Sigmoid colon (tissue), 7 donors: Measurements from ENCODE around the gene FGGY. TPM values are rescaled to one million over a fixed set of nuclear protein-coding genes. Genes with fewer than 3 reads are reported as not detected.

Experiments used
- DNase-seq: peaks from one replicate; pipeline ENCODE4 v3.0.0-alpha.2; 2019
- H3K27ac ChIP-seq, 4 donors: fragments of 200-600 bp; sonication (generic); one replicate each; pipeline ENCODE4 v1.5.1; 2016 to 2019; ENCODE audit warnings: mild to moderate bottlenecking in 1 of 4
- H3K27me3 ChIP-seq, 3 donors: fragments of 200-600 bp; sonication (generic); one replicate each; pipeline ENCODE4 v1.5.1; 2019; ENCODE audit warnings: mild to moderate bottlenecking in 1 of 3
- H3K36me3 ChIP-seq, 4 donors: fragments of 200-600 bp; sonication (generic); one replicate each; pipeline ENCODE4 v1.5.1; 2016 to 2019
- H3K4me1 ChIP-seq, 4 donors: fragments of 200-600 bp; sonication (generic); one replicate each; pipeline ENCODE4 v1.5.1; 2017 to 2019
- H3K4me3 ChIP-seq, 4 donors: fragments of 200-600 bp; sonication (generic); one replicate each; pipeline ENCODE4 v1.5.1; 2017 to 2019; ENCODE audit warnings: mild to moderate bottlenecking in 2 of 4, moderate library complexity in 1 of 4
- H3K9me3 ChIP-seq, 4 donors: fragments of 200-600 bp in 3 of 4; sonication (generic) in 3 of 4; one replicate each; pipeline versions ENCODE4 v1.5.1 to v1.6.1; 2013 to 2019
- EP300 ChIP-seq, 4 donors: sonication (generic); formaldehyde crosslinking; IDR thresholded peaks; one replicate each; pipeline ENCODE4 v1.6.1; 2017; ENCODE audit warnings: antibody characterized with exemption in 4 of 4
- POLR2A ChIP-seq, 2 donors: fragments of 450-650 bp; IDR thresholded peaks; one replicate each; pipeline ENCODE4 v1.6.1; 2016; ENCODE audit warnings: antibody characterized with exemption in 2 of 2, mild to moderate bottlenecking in 2 of 2, moderate library complexity in 2 of 2
- POLR2AphosphoS5 ChIP-seq, 4 donors: sonication (generic); formaldehyde crosslinking; IDR thresholded peaks; one replicate each; pipeline ENCODE4 v1.6.1; 2017; ENCODE audit warnings: antibody characterized with exemption in 4 of 4
- WGBS, 2 donors: extraction: QIAGEN DNeasy Blood & Tissue Kit; methylation state at CpG; one replicate each; pipeline ENCODE4 v1.1.7; 2013; 5-methylcytosine and 5-hydroxymethylcytosine counted together
- intact Hi-C: fragments of 100-400 bp; cut with DNase I; formaldehyde crosslinking; loops from one replicate; pipeline ENCODE4 v1.15.1; 2023
- polyA plus RNA-seq, 3 donors: library from polyadenylated mRNA; stranded (reverse); fragments of 200-250 nt; gene quantifications; one replicate each; pipeline ENCODE4 v1.2.3, GENCODE V29; 2013
- total RNA-seq, 4 donors: library from RNA; depleted of rRNA; stranded (reverse); fragments of >200 nt; gene quantifications; one replicate each; pipeline ENCODE4 v1.1.0, GENCODE V29; 2016
- TF ChIP-seq, protein P1 (sequence below), 4 experiments: fragments of 450-650 bp in 3 of 4; fragments of 200-600 bp in 1 of 4; IDR thresholded peaks; one replicate each; pipeline ENCODE4 v1.5.1; 2016 to 2019; ENCODE audit warnings: antibody characterized with exemption in 4 of 4, mild to moderate bottlenecking in 3 of 4, moderate library complexity in 2 of 4
- donor health status: healthy with polysubstance abuse.
- donor health status: Bipolar disorder and iron deficiency.
- donor health status: healthy.

Gene FGGY
- total and polyA plus RNA-seq, 7 donors, result 4.8 to 54.1 (median 20.5) TPM

DNA sequence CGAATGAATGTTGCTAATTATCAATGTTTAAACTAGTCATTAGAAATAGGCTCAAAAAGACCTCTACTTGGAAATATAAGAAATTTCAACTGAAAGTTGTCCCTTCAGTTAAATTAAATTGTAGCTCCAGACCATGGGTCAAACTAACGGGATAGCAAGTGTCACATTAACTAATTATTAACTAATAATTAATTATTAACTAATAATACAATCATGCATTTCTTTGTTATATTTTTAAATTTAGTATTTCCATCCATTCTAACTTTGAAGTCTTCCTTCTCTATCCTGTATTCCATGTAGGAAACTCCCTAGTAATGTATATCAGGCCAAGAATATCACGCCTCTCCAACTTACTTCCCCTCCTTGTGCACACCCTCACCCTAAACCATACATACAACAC is 474.5 kb downstream of the FGGY start:
- TF ChIP-seq EP300 (IDR thresholded peaks at IDR 0.05), result no peak
- TF ChIP-seq, protein P1, sequence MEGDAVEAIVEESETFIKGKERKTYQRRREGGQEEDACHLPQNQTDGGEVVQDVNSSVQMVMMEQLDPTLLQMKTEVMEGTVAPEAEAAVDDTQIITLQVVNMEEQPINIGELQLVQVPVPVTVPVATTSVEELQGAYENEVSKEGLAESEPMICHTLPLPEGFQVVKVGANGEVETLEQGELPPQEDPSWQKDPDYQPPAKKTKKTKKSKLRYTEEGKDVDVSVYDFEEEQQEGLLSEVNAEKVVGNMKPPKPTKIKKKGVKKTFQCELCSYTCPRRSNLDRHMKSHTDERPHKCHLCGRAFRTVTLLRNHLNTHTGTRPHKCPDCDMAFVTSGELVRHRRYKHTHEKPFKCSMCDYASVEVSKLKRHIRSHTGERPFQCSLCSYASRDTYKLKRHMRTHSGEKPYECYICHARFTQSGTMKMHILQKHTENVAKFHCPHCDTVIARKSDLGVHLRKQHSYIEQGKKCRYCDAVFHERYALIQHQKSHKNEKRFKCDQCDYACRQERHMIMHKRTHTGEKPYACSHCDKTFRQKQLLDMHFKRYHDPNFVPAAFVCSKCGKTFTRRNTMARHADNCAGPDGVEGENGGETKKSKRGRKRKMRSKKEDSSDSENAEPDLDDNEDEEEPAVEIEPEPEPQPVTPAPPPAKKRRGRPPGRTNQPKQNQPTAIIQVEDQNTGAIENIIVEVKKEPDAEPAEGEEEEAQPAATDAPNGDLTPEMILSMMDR (IDR thresholded peaks at IDR 0.05), result no peak
- TF ChIP-seq POLR2AphosphoS5 (IDR thresholded peaks at IDR 0.05), result no peak
- TF ChIP-seq POLR2A (IDR thresholded peaks at IDR 0.05), result no peak

DNA sequence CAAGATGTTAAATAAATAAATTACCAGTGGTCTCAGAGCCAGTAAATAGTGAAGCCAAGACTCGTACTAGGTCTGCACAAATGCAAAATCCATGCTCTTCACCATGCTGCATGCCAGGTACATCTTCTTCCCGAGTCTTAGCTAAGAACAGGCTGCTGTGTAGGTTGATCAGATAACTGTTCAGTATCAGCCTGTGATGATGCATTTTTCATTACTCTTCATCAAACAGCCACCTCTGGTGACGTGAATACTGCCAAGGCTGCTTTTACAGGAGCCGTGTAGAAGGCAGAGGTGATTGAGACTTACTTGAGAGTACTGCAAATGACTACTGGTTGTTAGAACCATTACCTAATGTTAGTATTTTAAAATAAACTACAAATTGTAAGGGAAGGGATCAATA is 478.6 kb downstream of the FGGY start:
- Histone ChIP-seq H3K4me1 (peaks cover 0 to 3% (median 0%) of the 10 kb centered on the region in 4 donors), H3K36me3 (no peaks in the 10 kb centered on the region), H3K4me3 (no peak overlapping the region), H3K9me3 (no peaks in the 10 kb centered on the region), H3K27me3 (no peaks in the 10 kb centered on the region), H3K27ac (no peak overlapping the region)
- intact Hi-C loops, result no loop called here
- TF ChIP-seq POLR2A (IDR thresholded peaks at IDR 0.05) (no peak), EP300 (IDR thresholded peaks at IDR 0.05) (no peak), POLR2AphosphoS5 (IDR thresholded peaks at IDR 0.05) (no peak)
- TF ChIP-seq, protein P1 (IDR thresholded peaks at IDR 0.05), result no peak
- no peak for DNase-seq
- WGBS, 2 donors, result 91 to 94% methylated on average over 4 of the region's 4 CpGs

More for the DNA sequence above, 474.5 kb downstream of the FGGY start:
- Histone ChIP-seq H3K27ac (no peak overlapping the region), H3K9me3 (no peaks in the 10 kb centered on the region), H3K36me3 (no peaks in the 10 kb centered on the region), H3K4me3 (no peak overlapping the region), H3K27me3 (no peaks in the 10 kb centered on the region), H3K4me1 (no peaks in the 10 kb centered on the region)
- intact Hi-C loops, result no loop called here
- DNase-seq, result no peak
- WGBS, 2 donors, result 88 to 95% methylated on average over 3 of the region's 3 CpGs

DNA sequence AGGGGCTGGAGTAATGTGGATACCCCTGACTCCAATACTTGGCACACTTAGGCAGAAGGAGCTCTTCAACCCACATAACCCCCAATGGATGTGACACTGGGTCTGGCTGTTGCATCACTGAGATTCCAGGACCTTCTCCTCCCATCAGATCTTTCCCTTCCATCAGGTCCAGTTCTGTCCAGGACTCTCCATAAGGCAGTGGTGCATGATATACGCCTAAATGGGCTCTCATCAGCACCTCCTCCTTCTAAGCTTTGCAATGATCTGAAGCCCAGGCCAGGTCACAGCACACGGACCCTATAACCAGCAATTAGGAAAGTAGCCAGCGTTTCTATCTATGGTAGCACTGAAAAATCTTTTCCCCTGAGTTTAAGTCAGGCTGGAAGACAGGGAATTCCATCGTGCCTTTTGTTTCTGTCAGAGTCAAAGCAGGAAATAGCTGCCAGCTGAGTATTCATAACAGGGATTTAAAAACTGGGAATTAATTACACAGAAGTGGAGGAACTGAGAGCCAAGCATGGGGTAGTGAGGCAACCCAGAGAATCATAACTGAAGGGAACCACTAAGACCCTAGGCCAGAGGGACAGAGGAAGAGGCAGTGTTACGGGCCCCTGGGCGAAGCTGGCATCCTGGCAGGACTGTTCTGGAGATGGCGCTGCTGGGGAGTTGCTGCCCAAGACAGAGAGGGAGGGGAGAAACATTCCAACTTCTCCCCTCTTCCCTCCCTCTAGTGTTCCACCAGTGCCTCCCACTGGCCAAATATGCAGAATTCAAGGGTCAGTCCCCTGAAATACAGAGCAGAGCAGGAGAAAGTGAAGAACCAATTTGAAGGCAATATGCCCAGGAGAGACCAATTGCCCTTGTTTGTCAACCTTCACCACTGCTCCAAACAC is 480.3 kb downstream of the FGGY start:
- H3K36me3 ChIP-seq, result no peaks in the 10 kb centered on the region
- no peak overlapping the region for H3K4me3 ChIP-seq
- peaks cover 0 to 3% (median 0%) of the 10 kb centered on the region in 4 donors for H3K4me1 ChIP-seq
- intact Hi-C loops, result no loop called here
- no peaks in the 10 kb centered on the region for H3K9me3 ChIP-seq
- TF ChIP-seq EP300 (IDR thresholded peaks at IDR 0.05) (no peak), POLR2AphosphoS5 (IDR thresholded peaks at IDR 0.05) (no peak), POLR2A (IDR thresholded peaks at IDR 0.05) (no peak)
- TF ChIP-seq, protein P1 (IDR thresholded peaks at IDR 0.05), result no peak
- H3K27ac ChIP-seq, result no peak overlapping the region
- no peaks in the 10 kb centered on the region for H3K27me3 ChIP-seq
- 79 to 90% methylated on average over 7 of the region's 7 CpGs for WGBS, 2 donors
- DNase-seq, result no peak

DNA sequence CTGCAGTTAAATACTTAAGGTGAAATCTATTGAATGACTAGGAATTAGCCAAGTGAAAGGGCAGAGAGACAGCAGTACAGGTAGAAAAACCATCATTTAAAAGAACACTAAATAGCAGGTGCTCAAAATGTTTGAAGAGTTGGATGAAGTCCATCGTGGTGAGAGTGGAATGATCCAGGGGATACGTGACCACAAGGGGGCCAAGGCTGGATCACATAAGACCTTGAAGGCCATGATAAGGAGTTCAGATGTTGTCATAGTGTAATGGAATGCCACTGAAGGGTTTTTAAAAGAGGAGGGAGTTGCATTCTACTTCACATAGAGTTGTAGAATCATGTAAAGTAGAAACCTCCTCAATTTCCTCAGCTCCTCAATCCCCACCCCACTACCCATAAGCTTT is 483.1 kb downstream of the FGGY start:
- H3K9me3 ChIP-seq, result no peaks in the 10 kb centered on the region
- no peak overlapping the region for H3K4me3 ChIP-seq
- DNase-seq, result no peak
- no peaks in the 10 kb centered on the region for H3K27me3 ChIP-seq
- H3K27ac ChIP-seq, result no peak overlapping the region
- WGBS, 2 donors, result 64 to 82% methylated on average over 2 of the region's 2 CpGs
- intact Hi-C loops, result no loop called here
- H3K36me3 ChIP-seq, result no peaks in the 10 kb centered on the region
- H3K4me1 ChIP-seq, result peaks cover 0 to 3% (median 0%) of the 10 kb centered on the region in 4 donors
- TF ChIP-seq POLR2A (IDR thresholded peaks at IDR 0.05), result no peak
- TF ChIP-seq POLR2AphosphoS5 (IDR thresholded peaks at IDR 0.05), result no peak
- TF ChIP-seq EP300 (IDR thresholded peaks at IDR 0.05), result no peak
- TF ChIP-seq, protein P1 (IDR thresholded peaks at IDR 0.05), result no peak
